Measurements from ENCODE around the gene OXER1.

- no peak for TF ChIP-seq HOXA7 (CRISPR knock-in tag; IDR thresholded peaks at IDR 0.05)
- no peak for TF ChIP-seq CTCF (IDR thresholded peaks at IDR 0.05)
- TF ChIP-seq HEYL (CRISPR knock-in tag; IDR thresholded peaks at IDR 0.05) = no peak
- TF ChIP-seq BHLHE40 (IDR thresholded peaks at IDR 0.05; ENCODE audit: low read depth, low read length) = no peak
- TF ChIP-seq REST (IDR thresholded peaks at IDR 0.05) = no peak
- TF ChIP-seq PBX3 (IDR thresholded peaks at IDR 0.05) = no peak
- no peak for TF ChIP-seq JUN (IDR thresholded peaks at IDR 0.05)
- no peak for TF ChIP-seq RCOR1 (IDR thresholded peaks at IDR 0.05; ENCODE audit: low read depth, low read length)
- TF ChIP-seq POLR2A (IDR thresholded peaks at IDR 0.05; ENCODE audit: low read length) = no peak
- TF ChIP-seq MAFK (IDR thresholded peaks at IDR 0.05; ENCODE audit: partially characterized antibody) = no peak
- TF ChIP-seq KDM5A (IDR thresholded peaks at IDR 0.05) = no peak
Measured at GRCh38 chr2:42754776-42755140, 9.2 kb downstream of the OXER1 start.
